T-helper 22 cell (primary cell): ENCODE measurements around the gene CTCF.

ENCODE experiments used
- DNase-seq: peaks from one replicate; pipeline ENCODE4 v3.0.0-alpha.2; 2020; ENCODE audit warnings: low read depth

Gene CTCF

DNA sequence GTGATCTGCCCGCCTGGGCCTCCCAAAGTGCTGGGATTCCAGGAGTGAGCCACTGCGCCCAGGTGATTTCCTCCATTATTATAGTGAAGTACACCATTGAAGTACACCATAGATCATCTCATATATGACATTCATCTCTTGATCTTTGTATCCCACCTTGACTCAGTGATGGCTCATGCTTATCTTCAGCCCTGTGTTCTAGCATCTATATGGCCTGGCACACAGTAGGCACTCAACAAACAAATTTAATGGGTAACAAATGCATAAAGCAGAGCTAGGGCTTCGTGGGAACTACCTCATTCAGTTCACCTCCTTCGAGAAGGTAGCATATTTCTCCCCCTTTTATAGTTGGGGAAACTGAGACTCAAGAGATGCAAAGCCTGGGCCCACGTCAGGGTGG, 103.3 kb downstream of the CTCF start:
- no peak for DNase-seq

GRCh38 chr16:67666032-67666551, 103.8 kb downstream of the CTCF start:
- DNase-seq: no peak

DNA sequence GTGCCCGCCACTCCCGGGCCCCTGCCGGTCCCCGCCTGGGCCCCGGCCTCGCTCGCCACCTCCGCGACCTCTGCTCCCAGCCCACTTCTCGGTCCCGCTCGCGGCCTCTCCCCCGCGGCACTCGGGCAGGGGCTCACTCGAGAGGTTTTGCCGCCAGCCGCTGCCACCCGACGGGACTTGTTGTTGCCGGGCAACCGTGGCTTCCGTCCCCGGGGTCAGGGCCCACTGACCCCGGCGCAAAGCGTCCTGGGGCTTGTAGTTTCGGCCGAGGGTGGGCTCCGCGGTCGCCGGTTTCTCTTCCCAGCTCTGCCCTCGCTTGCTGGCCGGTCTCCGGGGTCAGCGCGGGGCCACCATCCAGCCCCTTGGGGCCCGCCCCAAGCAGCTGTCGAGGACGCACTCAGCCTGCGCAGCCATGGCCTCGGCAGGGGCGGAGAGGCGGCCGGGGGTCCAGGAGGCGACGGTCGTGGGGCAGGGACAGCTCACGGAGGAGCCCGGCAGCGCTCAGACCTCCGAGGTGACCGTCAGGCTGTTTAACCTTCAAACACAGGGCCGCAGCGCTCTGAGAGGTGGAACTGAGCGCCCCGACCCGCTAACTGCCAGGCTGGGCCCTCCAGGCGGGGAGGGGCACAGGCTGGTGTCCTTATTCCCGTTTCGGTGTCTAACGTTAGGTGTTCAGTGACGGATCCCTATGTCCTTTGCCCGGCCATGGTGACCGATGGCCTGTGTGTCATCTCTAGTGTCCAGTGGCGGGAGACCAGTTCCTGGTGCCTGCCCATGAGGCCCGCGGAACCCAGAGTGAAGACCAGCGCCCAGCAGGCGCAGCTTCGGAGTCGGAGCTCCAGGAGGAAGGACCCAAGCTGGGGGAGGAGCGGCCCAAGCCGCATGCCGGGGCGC, 104.5 kb downstream of the CTCF start, which contains the start of the genes C16orf86 and ENKD1:
TSS of gene C16orf86 (plus strand) at position 256 of the 894 bp plus-strand sequence. CDS start at position 413, 157 bp downstream.
TSS of gene ENKD1 (minus strand) at position 192 of the 894 bp plus-strand sequence. CDS start 308 bp downstream, outside the sequence.
- peak; percentile 72 for DNase-seq

GRCh38 chr16:67667453-67667816, 105.1 kb downstream of the CTCF start:
- DNase-seq: no peak

DNA sequence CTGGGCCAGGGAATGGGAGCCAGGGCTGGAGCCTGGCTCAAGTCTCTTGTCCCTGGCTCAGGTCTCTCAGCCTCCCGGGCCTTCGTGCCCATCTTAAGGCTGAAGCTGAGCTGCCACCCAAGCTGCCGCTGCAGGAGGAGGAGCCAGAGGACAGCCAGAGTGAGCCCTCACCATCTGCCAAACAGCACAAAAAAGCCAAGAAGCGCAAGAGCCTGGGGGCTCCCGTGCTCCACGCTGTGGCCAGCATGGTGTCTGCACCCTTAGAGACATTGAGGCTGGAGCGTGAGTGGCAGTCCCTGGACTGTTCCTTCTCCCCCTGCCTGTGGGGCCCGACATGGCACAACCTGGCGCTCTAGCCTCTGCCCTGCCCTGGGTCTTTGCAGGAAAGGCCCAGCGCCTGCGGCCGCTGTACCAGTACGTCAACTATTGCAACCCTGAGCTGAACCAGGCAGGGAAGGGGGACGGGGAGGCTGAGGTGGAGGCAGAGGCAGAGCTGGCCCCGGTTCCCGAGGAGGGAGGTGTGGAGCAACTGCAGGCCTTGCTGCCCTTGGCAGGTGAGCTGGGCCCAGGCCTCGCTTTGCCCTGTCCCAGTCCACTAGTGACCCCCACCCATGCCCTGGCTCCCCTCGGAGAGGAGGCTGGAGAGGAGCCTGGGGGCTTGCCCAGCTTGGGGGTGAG, 105.6 kb downstream of the CTCF start:
- DNase-seq: peak; percentile 66

- no peak for DNase-seq
These were observed 106.3 kb downstream of the CTCF start for GRCh38 chr16:67668495-67669157.

DNA sequence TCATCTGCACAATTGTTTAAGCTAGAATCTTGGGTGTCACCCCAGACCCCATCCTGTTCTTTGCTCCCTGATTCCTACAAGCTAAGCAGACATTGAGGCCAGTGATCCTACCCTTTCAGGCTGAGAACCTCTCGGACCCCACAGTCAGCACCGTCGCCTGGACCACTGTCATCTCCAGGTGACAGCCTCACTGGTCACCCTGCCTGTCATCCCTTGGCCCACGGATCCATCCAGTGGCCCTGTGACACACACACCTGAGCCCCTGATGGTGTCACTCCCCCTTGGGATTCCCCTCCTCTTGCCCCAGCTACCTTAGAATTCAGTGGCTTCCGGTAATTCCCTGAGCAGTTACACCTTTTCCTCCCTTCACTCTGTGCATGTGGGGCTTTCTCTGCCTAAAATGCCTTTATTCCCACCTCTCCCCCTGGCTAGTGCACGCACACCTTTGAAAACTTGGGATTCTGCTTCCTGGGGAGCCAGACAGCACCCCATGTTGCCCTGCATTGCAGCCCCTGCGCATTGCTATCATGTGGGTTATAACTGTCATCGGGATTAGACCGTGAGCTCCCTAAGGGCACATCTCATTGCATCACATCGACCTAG, 107.3 kb downstream of the CTCF start:
- DNase-seq: no peak

GRCh38 chr16:67672306-67672705, 110.0 kb downstream of the CTCF start:
- DNase-seq: no peak

- no peak for DNase-seq
These were observed 110.7 kb downstream of the CTCF start for GRCh38 chr16:67672739-67673662.

DNA sequence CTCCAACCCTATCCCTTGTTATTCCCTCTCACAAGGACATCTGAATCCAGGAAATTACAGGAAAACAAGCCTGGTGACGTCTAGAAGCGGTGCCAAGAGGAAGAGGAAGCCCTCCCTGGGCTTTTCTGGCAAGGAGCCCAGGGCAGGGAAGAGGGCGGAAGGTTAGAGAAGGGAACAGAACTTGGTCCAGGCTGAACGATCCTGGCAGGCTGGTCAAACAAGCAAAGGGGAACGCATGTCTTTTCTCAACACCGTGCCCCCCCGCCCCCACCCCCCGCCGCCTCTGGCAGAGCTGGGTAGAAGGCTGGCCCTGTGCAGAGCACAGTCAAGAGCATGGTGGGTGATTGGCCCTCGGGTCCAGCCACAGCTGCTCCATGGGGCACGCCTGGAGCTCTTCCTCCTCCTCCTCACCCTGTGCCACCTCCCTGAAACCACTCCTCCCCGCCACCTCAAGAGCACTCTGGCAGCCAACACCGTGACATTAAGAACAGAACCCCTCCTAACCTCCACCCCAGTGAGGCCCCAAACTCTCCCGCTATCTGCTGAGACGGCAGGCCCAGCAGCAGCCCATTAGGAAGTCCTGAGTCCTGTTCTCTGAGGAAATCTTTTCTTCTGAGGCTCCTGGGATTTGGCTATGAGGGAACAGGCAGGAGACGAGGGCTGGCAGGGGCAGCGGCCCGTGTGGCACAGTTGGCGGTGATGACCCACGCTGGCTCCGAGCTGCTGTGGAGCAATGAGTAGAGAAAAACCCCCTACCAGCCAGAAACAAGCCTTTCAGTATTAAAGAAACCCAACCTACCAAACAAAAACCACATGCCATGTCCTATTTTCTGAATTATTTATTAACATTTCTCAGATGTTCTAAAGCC, 111.6 kb downstream of the CTCF start:
- no peak for DNase-seq

DNA sequence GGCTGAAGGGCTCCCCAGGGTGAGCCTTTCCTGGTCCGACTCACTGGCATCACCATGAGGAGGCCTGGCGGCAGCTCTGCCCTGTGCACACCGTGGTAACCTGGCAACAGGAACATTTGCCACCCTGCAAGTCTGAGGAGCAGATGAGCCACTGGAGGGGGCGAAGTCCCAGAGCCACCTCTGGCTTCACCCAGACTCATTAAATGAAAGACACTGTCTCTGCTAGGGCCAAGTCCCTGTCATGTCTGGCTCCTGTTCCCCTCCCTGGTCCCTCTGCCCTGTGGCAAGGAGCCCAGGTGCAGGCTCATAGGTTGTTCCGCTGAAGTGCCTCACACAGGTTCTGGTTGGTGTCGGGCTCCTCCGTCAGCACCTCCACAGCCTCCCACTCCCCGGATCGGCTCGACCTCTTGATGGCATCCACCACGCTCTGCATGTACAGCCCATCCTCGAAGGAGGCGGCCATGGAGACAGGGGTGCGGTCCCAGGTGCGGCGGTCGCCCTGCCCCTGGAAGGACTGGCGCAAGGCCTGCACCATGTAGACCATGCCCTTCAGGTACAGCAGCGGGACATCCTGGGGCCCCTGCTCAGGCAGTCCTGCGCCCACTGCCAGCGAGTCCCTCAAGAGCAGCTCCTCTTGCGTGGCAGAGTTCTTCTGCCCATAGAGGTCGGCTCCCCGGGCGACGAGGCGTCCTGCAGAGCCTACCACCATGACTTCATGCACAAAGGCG, 112.7 kb downstream of the CTCF start:
- DNase-seq: no peak

DNA sequence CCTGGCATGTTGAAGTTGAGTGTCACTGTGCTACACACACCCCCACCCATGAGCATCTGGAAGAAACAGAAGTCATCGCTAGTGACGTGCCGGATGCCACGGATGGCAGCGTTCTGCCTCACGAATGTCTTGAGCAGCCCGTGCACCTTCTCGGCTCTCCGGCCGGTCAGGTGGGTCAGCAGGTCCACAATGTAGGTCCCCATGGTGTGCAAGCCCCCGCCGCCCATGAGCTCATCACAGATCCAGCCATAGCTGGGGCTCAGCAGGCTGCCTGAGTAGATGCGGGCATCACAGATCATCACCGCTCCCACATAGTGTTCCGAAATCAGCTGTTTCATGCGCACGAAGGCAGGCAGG, 113.2 kb downstream of the CTCF start:
- DNase-seq: no peak

- DNase-seq: no peak
These were observed 113.7 kb downstream of the CTCF start for GRCh38 chr16:67675999-67676398.

DNA sequence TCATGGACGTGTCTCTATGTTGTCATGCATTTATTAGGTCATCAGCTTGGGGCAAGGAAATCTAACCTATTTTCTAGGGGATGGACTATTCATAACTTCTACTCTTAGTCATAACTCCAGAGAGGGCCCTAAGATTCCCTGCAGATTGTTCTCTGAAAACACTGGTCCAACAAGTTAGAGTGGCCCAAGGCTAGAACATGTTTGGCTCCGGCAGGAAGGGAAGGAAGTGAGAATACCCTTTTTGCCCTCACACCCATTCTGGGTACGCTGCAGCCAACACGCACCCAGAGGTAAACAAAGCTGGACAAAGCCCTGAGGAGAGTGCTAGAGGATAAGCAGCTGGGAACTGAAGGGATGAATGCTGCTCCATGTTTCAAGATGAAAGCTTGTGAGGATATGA, 114.2 kb downstream of the CTCF start:
- DNase-seq: no peak

DNA sequence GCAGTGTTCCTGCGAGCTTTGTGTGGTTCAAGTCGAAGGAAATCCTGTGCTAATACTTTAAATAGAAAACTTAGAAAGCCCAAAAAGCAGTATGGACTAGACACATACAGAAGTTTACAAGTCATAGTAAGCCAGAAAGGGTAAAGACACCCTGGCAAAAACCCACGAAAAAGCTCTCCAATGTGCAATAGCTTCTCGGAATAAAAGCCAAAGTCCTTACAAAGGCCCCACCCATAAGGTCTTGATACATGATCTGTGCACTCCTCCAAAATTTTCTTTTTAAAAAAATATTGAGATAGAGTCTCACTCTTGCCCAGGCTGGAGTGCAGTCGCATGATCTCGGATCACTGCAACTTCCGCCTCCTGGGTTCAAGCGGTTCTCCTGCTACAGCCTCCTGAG, 114.6 kb downstream of the CTCF start:
- no peak for DNase-seq

- no peak for DNase-seq
These were observed 115.4 kb downstream of the CTCF start for GRCh38 chr16:67677712-67678111.

GRCh38 chr16:67678354-67679023, 116.2 kb downstream of the CTCF start:
- no peak for DNase-seq
